GM12892 (cell line): ENCODE data around the gene ADK.

Experiments used
- DNase-seq: peaks from one replicate; pipeline ENCODE4 v3.0.0; 2011; ENCODE audit not compliant: insufficient read length
- FAIRE-seq: peaks from 2 replicates; lab custom pipeline; 2011; peaks lifted over from hg19 to GRCh38; lab: Jason Lieb, UNC
- POLR2A ChIP-seq: IDR thresholded peaks from 2 replicates; pipeline ENCODE4 v1.6.1; 2011; ENCODE audit warnings: low read depth, low read length, control low read depth
- POLR2AphosphoS5 ChIP-seq: IDR thresholded peaks from 2 replicates; pipeline ENCODE4 v1.6.1; 2011; ENCODE audit warnings: low read depth, low read length, control low read depth
- TAF1 ChIP-seq: IDR thresholded peaks from 2 replicates; pipeline ENCODE4 v1.6.1; 2011; ENCODE audit warnings: low read depth, mild to moderate bottlenecking, control low read depth, low read length, borderline replicate concordance

ADK gene

DNA sequence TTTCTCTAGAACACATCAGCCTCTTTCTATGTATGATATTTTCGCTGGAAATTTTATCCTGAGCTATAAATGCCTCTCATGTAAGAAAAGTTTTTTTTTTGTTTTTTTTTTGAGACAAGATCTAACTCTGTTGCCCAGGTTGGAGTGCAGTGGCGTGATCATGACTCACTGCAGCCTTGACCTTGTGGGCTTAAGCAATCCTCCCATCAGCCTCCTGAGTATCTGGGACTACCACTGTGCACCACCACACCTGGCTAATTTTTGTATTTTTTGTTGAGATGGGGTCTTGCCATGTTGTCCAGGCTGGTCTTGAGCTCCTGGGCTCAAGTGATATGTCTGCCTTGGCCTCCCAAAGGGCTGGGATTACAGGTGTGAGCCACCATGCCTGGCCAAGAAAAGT lies 80.4 kb downstream of the ADK start:
- FAIRE-seq, result no peak
- TF ChIP-seq TAF1 (no peak), POLR2A (no peak), POLR2AphosphoS5 (no peak)
- no peak for DNase-seq

DNA sequence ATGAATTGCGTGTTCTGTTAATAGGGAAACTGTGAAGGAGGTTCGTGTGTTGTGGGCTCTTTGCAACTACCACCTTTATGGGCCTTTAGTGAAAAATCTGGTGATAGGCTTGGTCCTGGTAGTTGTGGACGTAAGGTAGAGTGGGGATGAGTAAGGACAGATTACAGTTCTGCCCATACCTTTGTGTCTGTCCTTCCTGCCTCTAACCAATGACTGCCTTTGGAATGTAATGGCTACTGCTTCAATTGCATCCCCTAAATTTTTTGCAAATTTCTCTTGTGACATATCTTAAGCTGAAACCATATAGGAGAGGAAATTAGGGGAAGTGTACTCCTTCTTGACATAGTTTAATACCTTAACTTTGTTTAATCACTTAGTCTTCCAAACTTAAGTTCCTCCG lies 82.3 kb downstream of the ADK start:
- TF ChIP-seq POLR2A, result no peak
- no peak for TF ChIP-seq TAF1
- no peak for TF ChIP-seq POLR2AphosphoS5
- no peak for DNase-seq
- no peak for FAIRE-seq

DNA sequence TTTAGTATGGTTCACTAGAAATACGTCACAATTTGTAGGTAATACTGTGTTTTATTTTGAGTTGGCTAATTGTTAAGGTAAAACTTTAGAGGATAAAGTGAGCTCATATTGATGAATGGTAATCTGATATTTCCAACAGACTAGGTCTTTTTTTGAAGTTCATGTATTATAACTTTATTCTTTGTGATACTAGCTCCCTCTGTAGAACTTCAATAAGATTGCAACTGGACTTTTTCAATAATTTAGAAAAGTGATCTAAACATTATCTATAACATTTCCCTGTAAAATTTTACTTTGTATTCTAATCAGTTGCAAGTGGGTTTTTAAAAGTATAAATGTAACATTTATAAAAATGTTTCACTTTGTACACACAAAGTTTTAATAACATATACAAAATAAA lies 83.5 kb downstream of the ADK start:
- FAIRE-seq, result no peak

DNA sequence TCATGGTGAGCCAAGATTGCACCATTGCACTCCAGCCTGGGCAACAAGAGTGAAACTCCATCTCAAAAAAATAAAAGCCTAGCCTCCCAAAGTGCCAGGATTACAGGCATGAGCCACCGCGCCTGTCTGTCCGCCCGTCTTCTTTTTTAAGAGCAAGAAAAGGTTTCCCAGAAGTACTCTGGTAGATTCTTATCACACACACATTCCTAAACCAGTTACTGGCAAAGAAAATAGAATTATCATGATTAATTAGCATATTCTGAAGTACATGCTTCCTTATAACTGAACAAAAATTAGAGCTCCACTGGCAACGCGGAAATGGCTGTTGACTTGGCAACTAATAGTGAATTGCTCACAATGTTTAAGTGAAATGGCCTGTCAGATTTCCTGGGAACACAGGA lies 87.0 kb downstream of the ADK start:
- FAIRE-seq, result no peak
- TF ChIP-seq POLR2AphosphoS5 (no peak), POLR2A (no peak), TAF1 (no peak)
- no peak for DNase-seq

More for the DNA sequence above, 83.5 kb downstream of the ADK start:
- TF ChIP-seq TAF1 (no peak), POLR2A (no peak), POLR2AphosphoS5 (no peak)
- DNase-seq, result no peak

DNA sequence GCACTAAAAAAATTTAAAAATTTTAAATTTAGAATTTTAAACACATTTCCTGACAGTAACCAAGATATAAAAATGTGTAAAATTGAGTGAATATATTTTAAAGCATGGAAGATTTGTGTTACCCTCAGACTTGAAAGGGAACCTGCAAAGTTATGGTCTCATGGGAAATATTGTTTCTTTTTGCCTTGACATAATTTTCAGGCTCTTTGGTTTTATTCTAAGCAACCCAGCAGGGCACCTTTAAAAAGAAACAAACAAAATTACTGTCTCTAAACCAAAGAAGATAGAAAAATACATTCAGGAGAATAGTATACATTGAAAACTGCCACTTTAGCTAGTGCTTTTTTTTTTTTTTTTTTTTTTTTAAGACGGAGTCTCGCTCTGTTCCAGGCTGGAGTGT lies 87.5 kb downstream of the ADK start:
- DNase-seq, result no peak
- no peak for TF ChIP-seq POLR2AphosphoS5
- no peak for TF ChIP-seq TAF1
- TF ChIP-seq POLR2A, result no peak
- FAIRE-seq, result no peak

DNA sequence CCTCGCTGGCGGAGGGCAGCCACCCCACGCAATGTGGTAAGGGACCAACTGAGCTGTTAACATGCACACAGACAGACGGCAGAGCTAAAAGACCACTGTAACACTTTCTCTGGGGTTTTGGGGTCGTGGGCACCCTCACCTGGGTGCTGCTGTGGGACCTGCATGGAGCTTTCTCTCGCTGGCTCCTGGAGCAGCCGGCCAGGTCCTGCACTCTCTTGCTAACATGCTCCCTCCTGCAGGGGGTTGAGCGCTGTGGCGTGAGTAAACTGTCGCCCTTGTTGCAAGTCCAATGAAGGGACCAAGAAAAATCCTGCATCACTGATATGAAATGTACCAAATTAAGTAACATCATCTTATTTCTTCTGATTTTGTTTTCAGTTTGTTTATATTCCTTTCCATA lies 92.0 kb downstream of the ADK start:
- no peak for DNase-seq
- no peak for FAIRE-seq
- TF ChIP-seq POLR2A (no peak), TAF1 (no peak), POLR2AphosphoS5 (no peak)

DNA sequence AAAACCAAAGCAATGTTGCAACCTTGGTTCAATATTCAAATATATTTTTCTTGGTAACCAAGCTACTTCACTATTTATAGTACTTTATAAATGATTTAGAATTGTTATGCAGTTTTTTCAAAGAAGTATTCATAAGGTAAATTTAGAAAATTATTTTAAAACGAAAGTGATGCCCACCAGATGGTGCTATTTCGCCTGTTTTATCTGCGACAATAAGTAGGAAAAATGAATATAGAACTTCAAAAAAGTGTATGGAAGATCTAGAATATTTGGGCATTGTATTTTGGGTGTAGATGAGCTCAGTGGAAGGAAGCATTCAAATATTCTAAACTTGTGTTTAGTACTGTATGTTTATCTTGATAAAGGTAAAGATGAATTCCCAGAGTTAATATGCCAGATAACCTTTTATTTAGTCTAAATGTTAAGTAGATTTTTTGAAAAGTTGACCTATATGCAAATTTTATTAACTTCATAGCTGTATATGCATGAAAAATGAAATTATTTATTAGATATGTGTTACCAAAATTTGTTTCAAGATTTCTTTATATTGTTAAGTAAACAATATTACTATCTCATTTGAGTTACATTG lies 93.2 kb downstream of the ADK start:
- TF ChIP-seq POLR2A (no peak), TAF1 (no peak), POLR2AphosphoS5 (no peak)
- no peak for FAIRE-seq
- no peak for DNase-seq

DNA sequence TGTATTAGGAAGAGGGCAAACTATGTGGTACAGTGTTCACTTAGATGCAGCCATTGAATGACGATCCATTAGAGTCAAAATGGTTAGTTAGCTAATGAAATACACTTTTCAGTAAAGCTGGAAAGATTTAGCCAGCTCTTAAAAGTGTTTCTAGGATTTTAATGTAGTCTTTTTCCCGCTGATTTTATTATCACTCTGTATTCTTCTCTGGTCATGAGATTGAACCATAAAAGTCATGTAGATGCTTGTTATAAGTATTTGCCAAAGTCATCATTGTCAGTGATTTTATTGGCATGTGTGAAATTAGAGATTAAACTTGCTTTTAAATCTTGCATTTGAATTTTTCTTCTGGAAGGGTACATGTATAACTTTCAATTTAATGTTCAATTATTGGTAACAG lies 93.8 kb downstream of the ADK start:
- FAIRE-seq, result no peak
- no peak for TF ChIP-seq POLR2AphosphoS5
- TF ChIP-seq TAF1, result no peak
- no peak for TF ChIP-seq POLR2A
- DNase-seq, result no peak

DNA sequence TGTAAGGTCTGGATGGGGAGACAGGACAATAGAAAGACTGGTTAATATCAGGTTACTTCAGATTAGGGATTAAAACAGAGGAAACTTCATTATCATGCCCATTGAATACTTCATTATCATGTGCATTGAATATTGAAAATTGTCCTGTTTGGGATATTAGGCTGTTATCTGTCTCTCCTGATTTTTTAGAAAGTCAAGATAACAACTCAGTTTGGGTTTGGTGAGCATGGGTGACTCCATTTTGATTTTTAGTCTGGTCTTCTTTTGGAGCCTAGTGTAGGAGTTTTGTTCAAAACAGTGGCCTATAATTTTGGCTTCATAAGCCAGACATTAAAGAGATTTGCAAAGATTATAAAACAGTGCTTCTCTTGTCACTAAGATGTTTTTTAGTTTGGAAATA lies 95.5 kb downstream of the ADK start:
- FAIRE-seq, result no peak
- no peak for TF ChIP-seq POLR2AphosphoS5

DNA sequence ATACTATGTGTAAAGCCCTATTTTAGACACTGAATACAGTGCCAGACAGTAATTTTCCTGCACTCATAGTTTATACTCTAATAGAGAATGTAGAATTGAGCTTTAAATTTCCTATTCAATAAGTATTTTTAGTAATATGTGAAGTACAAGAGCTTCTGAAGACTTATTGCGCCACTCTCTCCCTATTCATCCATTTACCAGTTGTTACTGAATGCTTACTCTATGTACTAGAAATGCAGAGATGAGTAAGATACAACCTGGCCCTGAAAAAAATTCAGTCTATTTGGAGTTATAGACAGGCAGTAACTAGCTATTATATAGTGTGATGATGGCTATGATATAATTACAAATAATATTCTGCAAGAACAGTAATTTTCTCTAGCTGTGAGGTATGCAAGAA lies 98.8 kb downstream of the ADK start:
- TF ChIP-seq TAF1, result no peak
- TF ChIP-seq POLR2A, result no peak
- TF ChIP-seq POLR2AphosphoS5, result no peak
- DNase-seq (no peak), FAIRE-seq (no peak)

More for the DNA sequence above, 95.5 kb downstream of the ADK start:
- DNase-seq, result no peak

DNA sequence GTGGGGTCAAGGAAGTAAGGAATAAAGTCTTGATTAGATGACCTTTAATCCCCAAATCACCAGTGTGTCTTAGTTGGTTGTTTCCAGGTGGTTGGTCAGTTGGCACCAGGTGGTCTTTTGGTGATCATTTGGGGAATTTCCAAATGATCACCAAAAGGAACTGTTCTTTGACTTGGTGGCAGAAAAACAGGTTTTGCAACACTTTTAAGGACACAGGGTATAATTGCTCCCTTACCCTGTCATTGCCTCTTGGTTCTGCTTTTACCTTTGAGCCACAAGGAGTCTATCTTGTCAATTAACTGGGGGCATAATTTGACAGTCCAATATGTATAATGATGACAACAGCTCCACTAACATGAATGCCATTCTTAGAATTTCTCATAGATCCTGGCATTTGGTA lies 104.2 kb downstream of the ADK start:
- DNase-seq, result no peak
- no peak for FAIRE-seq

DNA sequence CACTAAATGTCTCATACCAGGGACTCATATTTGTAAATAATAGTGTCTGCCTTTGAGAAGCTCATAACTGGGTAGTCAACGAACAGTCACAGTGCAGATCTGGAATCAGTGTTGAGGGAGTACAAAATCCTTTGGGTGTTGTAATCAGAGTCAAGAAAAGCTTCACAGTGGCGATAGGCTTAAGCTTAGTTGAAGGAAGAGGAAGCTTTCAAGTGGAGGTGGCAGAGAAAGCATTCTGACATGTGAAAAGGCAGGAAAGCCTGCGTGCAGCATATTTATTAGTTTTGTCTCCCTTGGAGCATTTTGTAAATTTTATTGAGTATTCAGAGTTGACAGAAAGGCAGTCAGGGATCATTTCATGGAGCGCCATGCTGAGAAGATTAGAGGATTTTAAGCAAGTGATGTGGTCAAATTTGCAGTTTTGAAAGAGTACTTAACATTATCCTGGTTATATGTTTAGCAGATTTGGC lies 104.9 kb downstream of the ADK start:
- peak; percentile 84 for FAIRE-seq
- no peak for TF ChIP-seq POLR2AphosphoS5
- TF ChIP-seq POLR2A, result no peak
- TF ChIP-seq TAF1, result no peak
- no peak for DNase-seq

More for the DNA sequence above, 104.2 kb downstream of the ADK start:
- no peak for TF ChIP-seq POLR2A
- no peak for TF ChIP-seq TAF1
- TF ChIP-seq POLR2AphosphoS5, result no peak
